K562 (cell line): Measurements from ENCODE around the gene PRR36. TPM values are rescaled to one million over a fixed set of nuclear protein-coding genes. Genes with fewer than 3 reads are reported as not detected.

ENCODE experiments used
- E2F6 ChIP-seq, 2 experiments: IDR thresholded peaks; 2 replicates each; pipeline ENCODE4 v1.6.1; 2011; ENCODE audit warnings: borderline replicate concordance in 1 of 2, control low read depth in 1 of 2, low read depth in 1 of 2, low read length in 1 of 2, mild to moderate bottlenecking in 1 of 2, mixed read lengths in 1 of 2, moderate library complexity in 1 of 2; ENCODE audit not compliant: insufficient read depth in 1 of 2, insufficient read length in 1 of 2, poor library complexity in 1 of 2, severe bottlenecking in 1 of 2; ENCODE audit errors: extremely low read depth in 1 of 2
- HSF4 ChIP-seq: fragments of 250-450 bp; sonication (Bioruptor Pico); IDR thresholded peaks from 2 replicates; pipeline ENCODE4 v2.1.2; 2022; ENCODE audit warnings: mild to moderate bottlenecking, moderate library complexity, borderline replicate concordance
- JUND ChIP-seq, 2 experiments: IDR thresholded peaks; 2 replicates in 1 of 2; 3 replicates in 1 of 2; pipeline ENCODE4 v1.6.1; 2011; ENCODE audit warnings: borderline replicate concordance in 2 of 2, low read depth in 2 of 2, low read length in 2 of 2, improper control_type of control experiment in 1 of 2, missing biosample characterization in 1 of 2, missing genetic modification characterization in 1 of 2, missing genetic modification reagents in 1 of 2
- LEF1 ChIP-seq: fragments of 450-650 bp; IDR thresholded peaks from 2 replicates; pipeline ENCODE4 v1.6.1; 2016; ENCODE audit warnings: mild to moderate bottlenecking
- PHTF2 ChIP-seq: fragments of 250-450 bp; sonication (Bioruptor Pico); IDR thresholded peaks from 2 replicates; pipeline ENCODE4 v1.5.0; 2021; ENCODE audit warnings: mild to moderate bottlenecking
- RFX7 ChIP-seq: fragments of 250-450 bp; sonication (Bioruptor Pico); IDR thresholded peaks from 2 replicates; pipeline ENCODE4 v1.5.1; 2021; ENCODE audit warnings: mild to moderate bottlenecking
- RHOXF2B ChIP-seq: fragments of 250-450 bp; sonication (Bioruptor Pico); conservative IDR thresholded peaks from 2 replicates; pipeline ENCODE4 v1.5.1; 2021
- SREBF1 ChIP-seq: fragments of 150-350 bp; IDR thresholded peaks from 2 replicates; pipeline ENCODE4 v1.6.1; 2014; ENCODE audit warnings: antibody characterized with exemption, low read depth, low read length, borderline replicate concordance
- ZFX ChIP-seq: sonication (generic); formaldehyde crosslinking; IDR thresholded peaks from 2 replicates; pipeline ENCODE4 v1.8.0; 2022; ENCODE audit warnings: mild to moderate bottlenecking, missing genetic modification reagents, moderate library complexity
- ZNF408 ChIP-seq: fragments of 250-450 bp; sonication (Bioruptor Pico); IDR thresholded peaks from 2 replicates; pipeline ENCODE4 v1.4.0; 2020; ENCODE audit warnings: low read depth, mild to moderate bottlenecking, moderate library complexity
- ZNF584 ChIP-seq: fragments of 200-800 bp; sonication (Bioruptor generic); IDR thresholded peaks from 2 replicates; pipeline ENCODE4 v1.6.1; 2016; ENCODE audit warnings: low read depth, mild to moderate bottlenecking, missing genetic modification characterization, missing compliant biosample characterization
- ZNF717 ChIP-seq: fragments of 250-450 bp; sonication (Bioruptor Pico); IDR thresholded peaks from 2 replicates; pipeline ENCODE4 v1.5.0; 2021
- polyA plus RNA-seq, 8 experiments: library from polyadenylated mRNA; depleted of rRNA in 4 of 8; stranded (reverse) in 5 of 8; unstranded in 3 of 8; fragments of >200 nt; fragmentation: Nextera tagmentation in 2 of 8; fragmentation: Illumina TruSeq in 1 of 8; extraction: Ambion mirVana in 2 of 8; extraction: Trizol in 1 of 8; gene quantifications; 2 replicates each; pipeline versions ENCODE4 v1.2.1 to v1.2.3, GENCODE V29; 2011 to 2014; ENCODE audit warnings: inconsistent platforms in 1 of 8, missing spikeins in 1 of 8
- total RNA-seq, 7 experiments: library from RNA; depleted of rRNA in 6 of 7; stranded (reverse); fragments of >200 nt in 6 of 7; fragmentation: Illumina TruSeq in 2 of 7; extraction: Trizol in 2 of 7; gene quantifications; 2 replicates each; pipeline versions ENCODE4 v1.2.1 to v1.2.3, GENCODE V29; 2011 to 2021; ENCODE audit warnings: low replicate concordance in 1 of 7
- TF ChIP-seq, protein P1 (sequence below): fragments of 450-650 bp; IDR thresholded peaks from 2 replicates; pipeline ENCODE4 v1.6.1; 2017; ENCODE audit warnings: antibody characterized with exemption, mild to moderate bottlenecking
- TF ChIP-seq, protein P2 (sequence below): fragments of 450-650 bp; IDR thresholded peaks from 2 replicates; pipeline ENCODE4 v1.6.1; 2016; ENCODE audit warnings: mild to moderate bottlenecking
- TF ChIP-seq, protein P3 (sequence below): fragments of 250-450 bp; sonication (Bioruptor Pico); IDR thresholded peaks from 2 replicates; pipeline ENCODE4 v1.5.0; 2022; ENCODE audit warnings: mild to moderate bottlenecking

The PRR36 gene
- total and polyA plus RNA-seq, 9 of the 15 experiments (the other 6 are each of a cell fraction or from before 2014, with no cell fraction given): 0.05 to 0.42 (median 0.06) TPM; not detected in 6

- TF ChIP-seq, protein P1, sequence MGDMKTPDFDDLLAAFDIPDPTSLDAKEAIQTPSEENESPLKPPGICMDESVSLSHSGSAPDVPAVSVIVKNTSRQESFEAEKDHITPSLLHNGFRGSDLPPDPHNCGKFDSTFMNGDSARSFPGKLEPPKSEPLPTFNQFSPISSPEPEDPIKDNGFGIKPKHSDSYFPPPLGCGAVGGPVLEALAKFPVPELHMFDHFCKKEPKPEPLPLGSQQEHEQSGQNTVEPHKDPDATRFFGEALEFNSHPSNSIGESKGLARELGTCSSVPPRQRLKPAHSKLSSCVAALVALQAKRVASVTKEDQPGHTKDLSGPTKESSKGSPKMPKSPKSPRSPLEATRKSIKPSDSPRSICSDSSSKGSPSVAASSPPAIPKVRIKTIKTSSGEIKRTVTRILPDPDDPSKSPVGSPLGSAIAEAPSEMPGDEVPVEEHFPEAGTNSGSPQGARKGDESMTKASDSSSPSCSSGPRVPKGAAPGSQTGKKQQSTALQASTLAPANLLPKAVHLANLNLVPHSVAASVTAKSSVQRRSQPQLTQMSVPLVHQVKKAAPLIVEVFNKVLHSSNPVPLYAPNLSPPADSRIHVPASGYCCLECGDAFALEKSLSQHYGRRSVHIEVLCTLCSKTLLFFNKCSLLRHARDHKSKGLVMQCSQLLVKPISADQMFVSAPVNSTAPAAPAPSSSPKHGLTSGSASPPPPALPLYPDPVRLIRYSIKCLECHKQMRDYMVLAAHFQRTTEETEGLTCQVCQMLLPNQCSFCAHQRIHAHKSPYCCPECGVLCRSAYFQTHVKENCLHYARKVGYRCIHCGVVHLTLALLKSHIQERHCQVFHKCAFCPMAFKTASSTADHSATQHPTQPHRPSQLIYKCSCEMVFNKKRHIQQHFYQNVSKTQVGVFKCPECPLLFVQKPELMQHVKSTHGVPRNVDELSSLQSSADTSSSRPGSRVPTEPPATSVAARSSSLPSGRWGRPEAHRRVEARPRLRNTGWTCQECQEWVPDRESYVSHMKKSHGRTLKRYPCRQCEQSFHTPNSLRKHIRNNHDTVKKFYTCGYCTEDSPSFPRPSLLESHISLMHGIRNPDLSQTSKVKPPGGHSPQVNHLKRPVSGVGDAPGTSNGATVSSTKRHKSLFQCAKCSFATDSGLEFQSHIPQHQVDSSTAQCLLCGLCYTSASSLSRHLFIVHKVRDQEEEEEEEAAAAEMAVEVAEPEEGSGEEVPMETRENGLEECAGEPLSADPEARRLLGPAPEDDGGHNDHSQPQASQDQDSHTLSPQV: 0 out of 2 replicates have a peak, but pooled peaks have one; percentile 15
- TF ChIP-seq RHOXF2B (CRISPR knock-in tag) (no peak), PHTF2 (no peak), LEF1 (no peak), SREBF1 (no peak), JUND (IDR thresholded peaks at IDR 0.05; ENCODE audit: borderline replicate concordance, low read depth, low read length) (0 out of 2 replicates have a peak, but pooled peaks have one; percentile 19), JUND (tag; IDR thresholded peaks at IDR 0.05; ENCODE audit: borderline replicate concordance, low read depth, low read length) (peak; percentile 25; the same call in 1 of the 3 replicates), RFX7 (CRISPR knock-in tag) (no peak), ZFX (CRISPR knock-in tag) (peak; percentile 37; the same call in 1 of the 2 replicates), HSF4 (CRISPR knock-in tag) (no peak), E2F6 (IDR thresholded peaks at IDR 0.05; ENCODE audit: borderline replicate concordance in 1 of 2, extremely low read depth in 1 of 2, insufficient read depth in 1 of 2, insufficient read length in 1 of 2, low read depth in 1 of 2, low read length in 1 of 2, poor library complexity in 1 of 2, severe bottlenecking in 1 of 2) (peak; percentile 33 to 53), ZNF408 (CRISPR knock-in tag) (no peak), ZNF717 (CRISPR knock-in tag) (no peak), ZNF584 (CRISPR knock-in tag) (no peak)
- TF ChIP-seq, protein P2, sequence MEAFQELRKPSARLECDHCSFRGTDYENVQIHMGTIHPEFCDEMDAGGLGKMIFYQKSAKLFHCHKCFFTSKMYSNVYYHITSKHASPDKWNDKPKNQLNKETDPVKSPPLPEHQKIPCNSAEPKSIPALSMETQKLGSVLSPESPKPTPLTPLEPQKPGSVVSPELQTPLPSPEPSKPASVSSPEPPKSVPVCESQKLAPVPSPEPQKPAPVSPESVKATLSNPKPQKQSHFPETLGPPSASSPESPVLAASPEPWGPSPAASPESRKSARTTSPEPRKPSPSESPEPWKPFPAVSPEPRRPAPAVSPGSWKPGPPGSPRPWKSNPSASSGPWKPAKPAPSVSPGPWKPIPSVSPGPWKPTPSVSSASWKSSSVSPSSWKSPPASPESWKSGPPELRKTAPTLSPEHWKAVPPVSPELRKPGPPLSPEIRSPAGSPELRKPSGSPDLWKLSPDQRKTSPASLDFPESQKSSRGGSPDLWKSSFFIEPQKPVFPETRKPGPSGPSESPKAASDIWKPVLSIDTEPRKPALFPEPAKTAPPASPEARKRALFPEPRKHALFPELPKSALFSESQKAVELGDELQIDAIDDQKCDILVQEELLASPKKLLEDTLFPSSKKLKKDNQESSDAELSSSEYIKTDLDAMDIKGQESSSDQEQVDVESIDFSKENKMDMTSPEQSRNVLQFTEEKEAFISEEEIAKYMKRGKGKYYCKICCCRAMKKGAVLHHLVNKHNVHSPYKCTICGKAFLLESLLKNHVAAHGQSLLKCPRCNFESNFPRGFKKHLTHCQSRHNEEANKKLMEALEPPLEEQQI: no peak
- TF ChIP-seq, protein P3, sequence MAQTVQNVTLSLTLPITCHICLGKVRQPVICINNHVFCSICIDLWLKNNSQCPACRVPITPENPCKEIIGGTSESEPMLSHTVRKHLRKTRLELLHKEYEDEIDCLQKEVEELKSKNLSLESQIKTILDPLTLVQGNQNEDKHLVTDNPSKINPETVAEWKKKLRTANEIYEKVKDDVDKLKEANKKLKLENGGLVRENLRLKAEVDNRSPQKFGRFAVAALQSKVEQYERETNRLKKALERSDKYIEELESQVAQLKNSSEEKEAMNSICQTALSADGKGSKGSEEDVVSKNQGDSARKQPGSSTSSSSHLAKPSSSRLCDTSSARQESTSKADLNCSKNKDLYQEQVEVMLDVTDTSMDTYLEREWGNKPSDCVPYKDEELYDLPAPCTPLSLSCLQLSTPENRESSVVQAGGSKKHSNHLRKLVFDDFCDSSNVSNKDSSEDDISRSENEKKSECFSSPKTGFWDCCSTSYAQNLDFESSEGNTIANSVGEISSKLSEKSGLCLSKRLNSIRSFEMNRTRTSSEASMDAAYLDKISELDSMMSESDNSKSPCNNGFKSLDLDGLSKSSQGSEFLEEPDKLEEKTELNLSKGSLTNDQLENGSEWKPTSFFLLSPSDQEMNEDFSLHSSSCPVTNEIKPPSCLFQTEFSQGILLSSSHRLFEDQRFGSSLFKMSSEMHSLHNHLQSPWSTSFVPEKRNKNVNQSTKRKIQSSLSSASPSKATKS (CRISPR knock-in tag): no peak
These were observed 45.7 kb upstream of the PRR36 start, which contains the start of gene SNAPC2 (continued) for GRCh38 chr19:7919610-7920518.
